Hepatic stellate cell (primary cell): Measurements from ENCODE around the gene CDCA5.

ENCODE experiments used
- DNase-seq: peaks from one replicate; pipeline ENCODE4 v3.0.0; 2011; ENCODE audit warnings: low spot score

Gene CDCA5

GRCh38 chr11:65107078-65107477 is 23.2 kb upstream of the CDCA5 start:
- no peak for DNase-seq

- DNase-seq = no peak
Observed at GRCh38 chr11:65104628-65105027, 20.8 kb upstream of the CDCA5 start.

- DNase-seq = no peak
Observed at GRCh38 chr11:65103476-65103875, 19.6 kb upstream of the CDCA5 start.

GRCh38 chr11:65102142-65103095 is 18.6 kb upstream of the CDCA5 start:
- no peak for DNase-seq

GRCh38 chr11:65100674-65101350 is 17.0 kb upstream of the CDCA5 start:
- DNase-seq = no peak

- DNase-seq = no peak
Observed at GRCh38 chr11:65096926-65097325, 13.1 kb upstream of the CDCA5 start.

GRCh38 chr11:65095974-65096806 is 12.3 kb upstream of the CDCA5 start, which contains the start of gene VPS51:
VPS51 (plus strand) TSS chr11:65096214; CDS start chr11:65096251, 37 bp downstream.
- peak; percentile 96 for DNase-seq

GRCh38 chr11:65095427-65095826 is 11.6 kb upstream of the CDCA5 start:
- no peak for DNase-seq

- DNase-seq = no peak
Observed at GRCh38 chr11:65090628-65091027, 6.8 kb upstream of the CDCA5 start.

GRCh38 chr11:65089621-65090020 is 5.8 kb upstream of the CDCA5 start:
- DNase-seq = no peak

- no peak for DNase-seq
Observed at GRCh38 chr11:65087827-65088226, 4.0 kb upstream of the CDCA5 start.

- DNase-seq = no peak
Observed at GRCh38 chr11:65087216-65087615, 3.4 kb upstream of the CDCA5 start.

GRCh38 chr11:65086809-65087208 is 3.0 kb upstream of the CDCA5 start:
- DNase-seq = no peak

- no peak for DNase-seq
Observed at GRCh38 chr11:65085446-65085845, 1.6 kb upstream of the CDCA5 start.

GRCh38 chr11:65084598-65085375 is 947 bp upstream of the CDCA5 start:
- DNase-seq = no peak

GRCh38 chr11:65083134-65083833 is 556 bp downstream of the CDCA5 start:
- DNase-seq = no peak

- DNase-seq = no peak
Observed at GRCh38 chr11:65078786-65079342, 5.0 kb downstream of the CDCA5 start.

- DNase-seq = peak; percentile 63
Observed at GRCh38 chr11:65078151-65078550, 5.7 kb downstream of the CDCA5 start.

- DNase-seq = no peak
Observed at GRCh38 chr11:65077451-65077850, 6.4 kb downstream of the CDCA5 start.

- no peak for DNase-seq
Observed at GRCh38 chr11:65072631-65072966, 11.2 kb downstream of the CDCA5 start.
